ENCODE data around the gene PAPOLB.

- TF ChIP-seq CTCF (IDR thresholded peaks at IDR 0.05) (no peak), POLR2A (IDR thresholded peaks at IDR 0.05) (no peak)
Observed at GRCh38 chr7:4856336-4857057, 5.3 kb downstream of the PAPOLB start.

All from testis (tissue), 2 donors.